ENCODE results near the gene LIN52.
A peak's percentile ranks its signal among the peaks of the same experiment; 100 is the strongest.

The LIN52 gene

GRCh38 chr14:74195623-74196022, 110.9 kb downstream of the LIN52 start:
- DNase-seq: no peak

GRCh38 chr14:74198441-74199234, 113.9 kb downstream of the LIN52 start:
- DNase-seq: no peak

GRCh38 chr14:74202113-74202512, 117.4 kb downstream of the LIN52 start:
- no peak for DNase-seq

- no peak for DNase-seq
Observed at GRCh38 chr14:74203639-74204038, 118.9 kb downstream of the LIN52 start.

- DNase-seq: no peak
Observed at GRCh38 chr14:74204491-74204890, 119.7 kb downstream of the LIN52 start.

- no peak for DNase-seq
Observed at GRCh38 chr14:74205882-74206281, 121.1 kb downstream of the LIN52 start.

- no peak for DNase-seq
Observed at GRCh38 chr14:74207943-74208342, 123.2 kb downstream of the LIN52 start.

GRCh38 chr14:74208642-74209041, 123.9 kb downstream of the LIN52 start:
- DNase-seq: no peak

GRCh38 chr14:74211945-74212580, 127.3 kb downstream of the LIN52 start:
- no peak for DNase-seq

- DNase-seq: peak; percentile 37
Observed at GRCh38 chr14:74213907-74214803, 129.4 kb downstream of the LIN52 start.

- DNase-seq: no peak
Observed at GRCh38 chr14:74216671-74217070, 131.9 kb downstream of the LIN52 start.

- peak; percentile 60 for DNase-seq
Observed at GRCh38 chr14:74217672-74218448, 133.1 kb downstream of the LIN52 start.

- no peak for DNase-seq
Observed at GRCh38 chr14:74218462-74218861, 133.7 kb downstream of the LIN52 start.

GRCh38 chr14:74219277-74220205, 134.8 kb downstream of the LIN52 start:
- DNase-seq: no peak

- DNase-seq: no peak
Observed at GRCh38 chr14:74220991-74221390, 136.2 kb downstream of the LIN52 start.

GRCh38 chr14:74221741-74222140, 137.0 kb downstream of the LIN52 start:
- no peak for DNase-seq

GRCh38 chr14:74223016-74223415, 138.3 kb downstream of the LIN52 start:
- no peak for DNase-seq

- DNase-seq: no peak
Observed at GRCh38 chr14:74231784-74232183, 147.0 kb downstream of the LIN52 start.

- DNase-seq: no peak
Observed at GRCh38 chr14:74235017-74235416, 150.3 kb downstream of the LIN52 start.

- no peak for DNase-seq
Observed at GRCh38 chr14:74237441-74237840, 152.7 kb downstream of the LIN52 start.

Data from NCI-H146 (cell line).